HG03342 (cell line): ENCODE results near the gene DNASE1L1.
A peak's percentile ranks its signal among the peaks of the same experiment; 100 is the strongest.

Source experiments
- ATAC-seq: cut with Tn5 transposase; IDR thresholded peaks from one replicate; pipeline ENCODE4 v1.9.1; 2021; ENCODE audit warnings: mild to moderate bottlenecking, moderate library complexity; ENCODE audit not compliant: unreplicated experiment

DNASE1L1 gene

DNA sequence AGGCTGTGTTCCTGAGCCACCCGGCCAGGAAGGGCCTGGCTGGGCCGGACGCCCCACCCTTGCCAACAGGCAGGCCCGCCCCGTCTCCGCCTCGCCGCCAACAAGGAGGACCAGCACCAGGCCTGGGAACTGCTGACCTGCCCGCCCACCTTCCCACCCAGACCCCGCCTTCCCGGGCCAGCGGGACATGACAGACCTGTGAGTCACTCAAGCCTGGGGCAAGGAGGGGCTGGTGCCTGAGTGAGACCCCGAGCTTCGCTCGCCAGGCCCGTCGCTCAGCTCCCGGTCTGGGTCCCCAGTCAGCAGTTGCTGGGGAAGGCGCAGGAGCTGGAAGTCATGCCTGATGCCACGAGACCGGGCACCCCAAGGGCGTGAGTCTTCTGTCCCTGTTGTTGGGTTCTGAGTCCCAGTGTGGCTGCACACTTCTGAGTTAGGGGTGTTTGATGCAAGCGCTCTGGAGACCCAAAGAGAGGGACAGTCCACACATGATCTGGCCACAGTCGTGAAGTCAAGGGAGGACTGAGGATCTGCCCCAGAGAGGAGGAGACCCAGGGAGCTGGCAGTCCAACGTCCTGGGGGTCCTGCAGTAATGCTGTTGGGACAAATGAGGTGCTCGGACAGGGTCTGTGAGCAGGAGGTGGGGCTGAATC is at the start of gene DNASE1L1:
Gene DNASE1L1 (minus strand): TSS at position 33 of the 650 bp plus-strand sequence. CDS start 3,686 bp downstream, outside the sequence.
- no peak for ATAC-seq

DNA sequence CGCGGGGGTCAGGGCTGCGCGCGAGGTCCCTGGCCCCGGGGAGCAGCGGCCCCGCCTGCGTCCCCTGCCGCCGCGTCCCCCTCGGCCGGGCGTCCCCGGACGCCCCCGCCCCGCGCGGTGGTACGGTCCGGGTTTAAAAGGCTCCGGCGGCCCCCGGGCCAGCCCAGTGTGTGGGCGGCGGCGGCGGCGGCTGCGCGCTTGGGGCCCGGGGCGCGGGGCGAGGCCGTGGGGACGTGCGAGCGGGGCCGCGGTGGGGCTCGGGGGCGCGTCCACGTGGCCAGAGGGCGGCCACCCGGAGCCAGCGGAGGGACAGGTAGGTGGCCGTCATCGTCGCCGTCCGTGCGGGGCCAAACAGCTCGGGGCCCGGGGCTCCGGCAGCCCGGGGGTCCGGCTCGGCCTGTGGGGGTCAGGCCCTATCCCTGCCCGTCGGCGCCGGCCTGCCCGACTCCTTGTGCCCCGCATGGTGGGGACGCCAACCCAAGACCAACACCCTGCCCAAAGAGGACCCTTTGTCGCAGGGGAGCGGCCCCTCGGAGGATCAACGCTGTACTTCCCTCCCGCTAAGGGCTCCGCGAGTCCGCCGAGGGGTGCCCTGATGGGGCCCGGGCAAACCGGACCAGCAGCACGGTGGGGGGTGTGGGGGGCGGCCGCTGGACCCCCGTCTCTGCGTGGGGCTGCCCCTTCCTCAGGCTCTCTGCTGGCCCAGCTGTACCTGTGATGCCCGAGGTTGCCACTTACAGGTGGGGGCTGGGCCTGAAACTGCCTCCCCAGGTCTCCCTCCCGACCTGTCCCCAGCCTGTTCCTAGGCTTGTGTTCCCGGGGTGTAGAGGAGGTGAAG is 49.3 kb upstream of the DNASE1L1 start, which contains the start of gene PLXNA3:
Gene PLXNA3 (plus strand): TSS at position 166 of the 838 bp plus-strand sequence. CDS start 1,903 bp downstream, outside the sequence.
- peak; percentile 54 for ATAC-seq

- peak; percentile 60 for ATAC-seq
Measured at GRCh38 chrX:154457491-154458115, 48.5 kb upstream of the DNASE1L1 start.

DNA sequence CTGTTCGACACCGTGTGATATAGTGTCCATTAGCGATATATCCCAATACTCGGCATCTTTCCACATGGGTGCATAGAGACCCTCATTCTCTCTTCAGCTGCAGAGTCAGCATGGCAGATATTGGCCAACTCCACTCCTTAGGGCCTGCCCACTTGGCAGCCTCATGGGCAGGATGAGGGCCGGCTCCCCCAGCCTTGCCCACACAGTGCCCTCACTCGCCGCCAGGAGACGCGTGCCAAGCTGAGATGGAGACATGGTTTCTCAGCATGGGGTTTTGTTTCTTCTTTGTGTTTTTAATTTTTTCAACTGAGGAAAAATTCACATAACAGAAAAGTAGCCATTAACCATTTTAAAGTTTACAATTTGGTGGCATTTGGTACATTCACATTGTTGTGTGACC is 43.8 kb upstream of the DNASE1L1 start:
- ATAC-seq = no peak

GRCh38 chrX:154450312-154450711 is 41.3 kb upstream of the DNASE1L1 start:
- ATAC-seq = no peak

DNA sequence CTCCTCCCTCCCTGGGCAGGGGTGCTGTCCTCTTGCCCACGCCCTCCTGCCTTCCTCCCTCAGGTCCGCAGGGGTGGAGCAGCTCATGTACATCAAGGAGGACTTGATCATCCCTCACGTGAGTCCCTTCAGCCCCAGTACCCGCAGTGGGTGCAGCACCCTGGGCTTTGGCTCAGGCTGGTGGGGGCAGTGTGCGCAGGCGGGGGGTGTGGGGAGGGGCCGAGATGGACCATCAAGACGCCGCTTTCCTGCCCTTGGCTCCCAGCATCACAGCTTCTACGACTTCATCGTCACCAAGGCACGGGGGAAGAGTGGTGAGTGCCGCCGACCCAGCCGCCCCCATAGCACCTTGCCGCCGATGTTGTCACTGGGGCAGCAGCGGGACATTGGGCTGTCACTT is 40.6 kb upstream of the DNASE1L1 start:
- ATAC-seq = no peak

DNA sequence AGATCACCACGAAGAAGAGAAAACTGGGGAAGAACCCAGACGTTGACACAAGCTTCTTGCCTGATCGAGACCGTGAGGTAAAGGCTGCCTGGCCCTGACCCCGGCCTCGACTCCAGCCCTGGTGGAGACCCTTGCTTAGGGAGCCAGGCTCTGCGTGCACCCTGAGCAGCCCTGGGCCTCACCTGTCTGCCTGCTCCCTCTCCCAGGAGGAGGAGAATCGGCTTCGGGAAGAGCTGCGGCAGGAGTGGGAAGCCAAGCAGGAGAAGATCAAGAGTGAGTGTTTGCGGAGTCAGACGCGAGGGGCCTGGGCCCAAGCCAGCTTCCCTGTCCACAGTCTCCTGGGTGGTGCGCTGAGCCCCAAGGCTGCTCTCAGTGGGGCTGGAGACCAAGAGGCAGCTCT is 39.4 kb upstream of the DNASE1L1 start:
- no peak for ATAC-seq

GRCh38 chrX:154446430-154446829 is 37.4 kb upstream of the DNASE1L1 start:
- no peak for ATAC-seq

GRCh38 chrX:154445776-154446175 is 36.7 kb upstream of the DNASE1L1 start:
- no peak for ATAC-seq

- peak; percentile 20 for ATAC-seq
Measured at GRCh38 chrX:154444755-154445246, 35.7 kb upstream of the DNASE1L1 start.

DNA sequence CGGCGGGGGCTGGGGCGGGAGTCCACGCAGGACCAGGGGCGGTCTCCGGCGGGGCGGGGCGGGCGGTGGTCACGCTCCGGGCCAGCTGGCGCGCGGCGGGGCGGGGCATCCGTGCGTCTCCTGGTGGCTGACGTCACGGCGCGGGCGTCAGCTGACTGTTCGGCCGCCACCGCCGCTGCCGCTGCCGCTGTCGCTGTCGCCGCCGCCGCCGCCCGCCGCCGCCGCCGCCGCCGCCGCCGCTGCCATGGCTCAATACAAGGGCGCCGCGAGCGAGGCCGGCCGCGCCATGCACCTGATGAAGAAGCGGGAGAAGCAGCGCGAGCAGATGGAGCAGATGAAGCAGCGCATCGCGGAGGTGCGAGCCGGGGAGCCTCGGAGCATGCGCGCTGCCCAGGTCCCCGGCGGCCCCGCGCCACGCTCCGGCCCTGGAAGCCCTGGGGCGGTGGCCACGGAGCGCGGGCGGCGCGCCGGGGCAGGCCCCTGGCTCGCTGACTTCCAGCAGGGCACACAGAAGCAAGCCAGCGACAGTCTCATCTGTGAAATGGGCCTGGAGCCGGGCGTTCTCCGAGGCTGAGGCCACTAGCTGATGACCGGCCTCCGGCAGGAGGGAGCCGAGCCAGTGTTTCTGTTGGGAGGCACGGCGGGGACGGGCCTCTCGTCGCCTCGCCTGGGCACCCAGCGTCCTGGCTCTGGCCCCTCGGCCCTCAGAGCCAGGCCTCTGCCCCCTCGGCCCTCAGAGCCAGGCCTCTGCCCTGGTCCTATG is 35.1 kb upstream of the DNASE1L1 start, which contains the start of gene FAM50A:
Gene FAM50A (plus strand): TSS at position 150 of the 763 bp plus-strand sequence. CDS start 95 bp downstream, at position 245.
- peak; percentile 69 for ATAC-seq

DNA sequence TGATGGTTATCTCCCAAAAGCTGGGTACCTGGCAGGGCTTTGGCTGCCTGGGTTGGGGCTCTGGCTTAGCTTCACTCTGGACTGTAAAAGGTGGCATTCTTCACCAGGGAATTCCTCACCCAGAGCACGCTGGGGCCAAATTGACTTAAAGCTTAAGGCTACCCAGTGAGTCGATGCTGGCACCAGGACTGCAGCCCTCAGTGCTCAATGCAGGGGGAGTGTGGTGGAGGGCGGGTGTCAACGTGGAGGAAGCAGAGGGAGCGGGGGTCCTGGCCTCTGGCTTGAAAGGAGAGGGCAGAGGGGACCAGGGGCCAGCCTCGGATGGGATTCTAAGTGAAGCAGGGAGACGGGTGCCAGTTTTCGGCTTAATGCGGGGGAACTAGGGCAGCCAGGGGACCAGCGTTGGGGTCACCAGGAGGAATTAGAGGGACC is 34.4 kb upstream of the DNASE1L1 start:
- no peak for ATAC-seq

- ATAC-seq = no peak
Measured at GRCh38 chrX:154441984-154442707, 33.1 kb upstream of the DNASE1L1 start.

- no peak for ATAC-seq
Measured at GRCh38 chrX:154441564-154441963, 32.5 kb upstream of the DNASE1L1 start.

DNA sequence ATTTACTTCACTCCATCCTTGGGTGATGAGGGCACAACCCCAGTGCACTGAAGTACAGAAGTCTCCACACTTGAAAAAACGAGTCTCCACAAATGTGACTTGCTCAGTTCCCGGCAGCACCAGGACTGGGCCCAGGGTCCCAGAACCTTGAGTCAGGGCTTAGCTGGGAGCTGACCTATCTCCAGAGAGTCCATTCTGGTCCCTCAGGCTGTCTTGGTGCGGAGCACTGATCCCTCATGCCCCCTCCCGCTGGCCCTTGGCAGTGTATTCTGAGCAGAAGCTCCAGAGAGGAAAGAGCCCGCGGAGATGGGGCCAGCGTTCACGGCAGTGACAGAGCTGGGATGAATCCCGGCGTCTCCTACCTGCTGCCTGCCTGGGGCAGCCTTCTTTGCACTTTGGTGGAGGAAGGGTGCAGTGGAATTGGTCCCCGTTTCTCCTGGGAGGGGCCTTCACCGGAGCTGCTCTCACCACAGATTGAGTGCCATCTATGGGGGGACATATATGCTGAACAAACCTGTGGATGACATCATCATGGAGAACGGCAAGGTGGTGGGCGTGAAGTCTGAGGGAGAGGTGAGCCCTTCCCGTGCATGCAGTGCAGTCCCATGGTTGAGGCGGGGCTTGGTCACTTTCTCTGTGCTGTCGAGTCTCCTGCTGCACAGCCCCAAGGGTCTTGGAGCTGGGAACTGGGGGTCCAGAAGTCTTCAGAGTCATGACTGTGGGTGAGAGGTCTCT is 31.7 kb upstream of the DNASE1L1 start:
- ATAC-seq = no peak

DNA sequence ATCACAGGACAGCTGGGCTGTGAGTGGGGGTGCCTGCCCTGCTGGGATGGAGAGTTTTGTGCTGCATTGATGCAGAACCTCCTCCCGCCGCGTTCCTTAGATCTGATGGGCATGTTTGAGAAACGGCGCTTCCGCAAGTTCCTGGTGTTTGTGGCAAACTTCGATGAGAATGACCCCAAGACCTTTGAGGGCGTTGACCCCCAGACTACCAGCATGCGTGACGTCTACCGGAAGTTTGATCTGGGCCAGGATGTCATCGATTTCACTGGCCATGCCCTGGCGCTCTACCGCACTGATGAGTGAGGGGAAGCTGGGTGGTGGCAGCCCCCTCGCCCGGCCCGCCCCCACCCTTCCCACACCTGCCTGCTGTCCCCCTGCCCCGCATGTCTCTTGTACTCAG is 30.8 kb upstream of the DNASE1L1 start:
- no peak for ATAC-seq

- no peak for ATAC-seq
Measured at GRCh38 chrX:154437971-154438893, 29.2 kb upstream of the DNASE1L1 start.
